Stimulated activated CD8-positive, alpha-beta memory T cell treated with anti-CD3 and anti-CD28 coated beads, Interleukin-2, amount 100 ng/mL, for 1 hour (primary cell): ENCODE measurements around the gene LCP2.
"Not testable (repeated sequence)": the region's sequence is repeated elsewhere in the genome, so short reads cannot be mapped to it uniquely, and the experiment has no call there.

Source experiments
- DNase-seq, 2 donors: peaks; one replicate each; pipeline ENCODE4 v3.0.0-alpha.2; 2020; ENCODE audit warnings: low read depth in 2 of 2

The LCP2 gene

GRCh38 chr5:170248172-170248930 is 49.2 kb downstream of the LCP2 start:
- DNase-seq, result no peak

GRCh38 chr5:170247363-170247762 is 50.2 kb downstream of the LCP2 start:
- DNase-seq, result no peak

- no peak for DNase-seq
These were observed 51.3 kb downstream of the LCP2 start for GRCh38 chr5:170246126-170246870.

GRCh38 chr5:170245436-170245835 is 52.1 kb downstream of the LCP2 start:
- DNase-seq, result not testable (repeated sequence)

GRCh38 chr5:170238456-170239196 is 59.0 kb downstream of the LCP2 start:
- no peak for DNase-seq

- DNase-seq, result no peak
These were observed 61.4 kb downstream of the LCP2 start for GRCh38 chr5:170235876-170236864.

GRCh38 chr5:170233358-170233892 is 64.2 kb downstream of the LCP2 start:
- DNase-seq, result no peak

GRCh38 chr5:170232786-170233185 is 64.8 kb downstream of the LCP2 start, which contains the start of gene C5orf58:
C5orf58 (plus strand) TSS chr5:170232985; CDS start chr5:170234977, 1,992 bp downstream.
- DNase-seq, result no peak

- DNase-seq, result no peak
These were observed 68.7 kb downstream of the LCP2 start for GRCh38 chr5:170228762-170229435.

- DNase-seq, result no peak
These were observed 70.9 kb downstream of the LCP2 start for GRCh38 chr5:170226661-170227060.

GRCh38 chr5:170226129-170226615 is 71.4 kb downstream of the LCP2 start:
- no peak for DNase-seq

GRCh38 chr5:170225326-170226128 is 72.0 kb downstream of the LCP2 start:
- peak; percentile 54 to 67 for DNase-seq

- DNase-seq, result no peak
These were observed 73.7 kb downstream of the LCP2 start for GRCh38 chr5:170223906-170224305.

- DNase-seq, result no peak
These were observed 74.2 kb downstream of the LCP2 start for GRCh38 chr5:170223360-170223759.

GRCh38 chr5:170221327-170221741 is 76.2 kb downstream of the LCP2 start:
- DNase-seq, result no peak

- DNase-seq, result no peak
These were observed 77.4 kb downstream of the LCP2 start for GRCh38 chr5:170220191-170220590.

- DNase-seq, result no peak
These were observed 78.0 kb downstream of the LCP2 start for GRCh38 chr5:170219615-170220014.

- no peak for DNase-seq
These were observed 78.9 kb downstream of the LCP2 start for GRCh38 chr5:170218726-170219125.

GRCh38 chr5:170217831-170218230 is 79.7 kb downstream of the LCP2 start:
- DNase-seq, result no peak
